GM23338 (cell line): ENCODE measurements around the gene GALC. TPM values are rescaled to one million over a fixed set of nuclear protein-coding genes. Genes with fewer than 3 reads are reported as not detected.

Experiments used
- ATAC-seq: fragments of 200-7000 bp; cut with Tn5 transposase; 3 replicates; pipeline ENCODE4 v1.9.1; 2020
- DNase-seq: peaks from one replicate; pipeline ENCODE4 v3.0.0-alpha.2; 2015; ENCODE audit warnings: low spot score
- H2AFZ ChIP-seq: fragments of 200-600 bp; sonication (generic); 2 replicates; pipeline ENCODE4 v1.8.0; 2016; ENCODE audit warnings: antibody characterized with exemption, mild to moderate bottlenecking, moderate library complexity
- H3F3A ChIP-seq: fragments of 200-600 bp; sonication (generic); replicated peaks from 2 replicates; pipeline ENCODE4 v1.8.0; 2017; ENCODE audit warnings: antibody characterized with exemption, mixed run types, low read depth
- H3K27ac ChIP-seq: fragments of 200-600 bp; sonication (generic); 2 replicates; pipeline ENCODE4 v1.6.1; 2016; ENCODE audit warnings: low read depth
- H3K27me3 ChIP-seq: fragments of 200-600 bp; sonication (generic); 2 replicates; pipeline ENCODE4 v1.8.0; 2016; ENCODE audit warnings: mild to moderate bottlenecking, mixed run types, moderate library complexity; ENCODE audit not compliant: insufficient read depth
- H3K36me3 ChIP-seq: fragments of 200-600 bp; sonication (generic); 2 replicates; pipeline ENCODE4 v1.8.0; 2016; ENCODE audit warnings: mild to moderate bottlenecking; ENCODE audit not compliant: insufficient read depth
- H3K4me1 ChIP-seq: fragments of 200-600 bp; sonication (generic); 2 replicates; pipeline ENCODE4 v1.8.0; 2016; ENCODE audit warnings: mild to moderate bottlenecking, moderate library complexity; ENCODE audit not compliant: insufficient read depth
- H3K4me2 ChIP-seq: fragments of 200-600 bp; sonication (generic); 2 replicates; pipeline ENCODE4 v1.7.1; 2017; ENCODE audit warnings: mixed run types
- H3K4me3 ChIP-seq: fragments of 200-600 bp; sonication (generic); 2 replicates; pipeline ENCODE4 v1.6.1; 2016; ENCODE audit warnings: mixed run types
- H3K79me2 ChIP-seq: fragments of 200-600 bp; sonication (generic); replicated peaks from 2 replicates; pipeline ENCODE4 v1.8.0; 2017; ENCODE audit warnings: mild to moderate bottlenecking; ENCODE audit not compliant: insufficient read depth
- H3K9me2 ChIP-seq: fragments of 200-600 bp; sonication (generic); 2 replicates; pipeline ENCODE4 v1.8.0; 2017; ENCODE audit not compliant: insufficient read depth
- H4K20me1 ChIP-seq: fragments of 200-600 bp; sonication (generic); replicated peaks from 2 replicates; pipeline ENCODE4 v1.8.0; 2017; ENCODE audit warnings: mild to moderate bottlenecking; ENCODE audit not compliant: insufficient read depth
- H3K27ac Mint-ChIP-seq: 2 replicates; pipeline ENCODE4 v1.8.0; 2020; ENCODE audit warnings: inconsistent platforms, mild to moderate bottlenecking, moderate library complexity, mixed read lengths
- H3K27me3 Mint-ChIP-seq: 3 replicates; pipeline ENCODE4 v1.8.0; 2022; ENCODE audit warnings: low read depth, mild to moderate bottlenecking, moderate library complexity, mixed read lengths, inconsistent platforms; ENCODE audit not compliant: insufficient read depth, poor library complexity
- H3K36me3 Mint-ChIP-seq: 3 replicates; pipeline ENCODE4 v1.8.0; 2021; ENCODE audit warnings: low read depth, mild to moderate bottlenecking, inconsistent platforms, moderate library complexity, mixed read lengths
- H3K4me1 Mint-ChIP-seq: 3 replicates; pipeline ENCODE4 v1.8.0; 2020; ENCODE audit warnings: mild to moderate bottlenecking, inconsistent platforms, mixed read lengths
- H3K4me3 Mint-ChIP-seq: 3 replicates; pipeline ENCODE4 v1.8.0; 2021; ENCODE audit warnings: moderate library complexity, mild to moderate bottlenecking, inconsistent platforms, mixed read lengths
- H3K9me3 Mint-ChIP-seq: 3 replicates; pipeline ENCODE4 v1.8.0; 2020; ENCODE audit warnings: moderate library complexity, mild to moderate bottlenecking, inconsistent platforms, mixed read lengths
- CREB1 ChIP-seq: fragments of 250-450 bp; sonication (Bioruptor Pico); IDR thresholded peaks from 2 replicates; pipeline ENCODE4 v1.5.0; 2020; ENCODE audit warnings: low read depth, mild to moderate bottlenecking, moderate library complexity
- EZH2 ChIP-seq: fragments of 200-600 bp; sonication (generic); IDR thresholded peaks from one replicate; pipeline ENCODE4 v1.8.0; 2017; ENCODE audit warnings: antibody characterized with exemption, mild to moderate bottlenecking, low read depth; ENCODE audit not compliant: unreplicated experiment
- EZH2phosphoT487 ChIP-seq: fragments of 200-600 bp; sonication (generic); IDR thresholded peaks from one replicate; pipeline ENCODE4 v1.8.1; 2018; ENCODE audit warnings: antibody characterized with exemption; ENCODE audit not compliant: unreplicated experiment
- NANOG ChIP-seq: IDR thresholded peaks from 2 replicates; pipeline ENCODE4 v1.6.1; 2016; ENCODE audit warnings: antibody characterized with exemption, borderline replicate concordance
- POLR2AphosphoS5 ChIP-seq: IDR thresholded peaks from 2 replicates; pipeline ENCODE4 v1.6.1; 2016; ENCODE audit warnings: antibody characterized with exemption, low read depth
- polyA plus RNA-seq: library from polyadenylated mRNA; unstranded; fragments of >200 nt; fragmentation: Nextera tagmentation; extraction: Ambion mirVana; gene quantifications from 2 replicates; pipeline ENCODE4 v1.2.1, GENCODE V29; 2016
- total RNA-seq: library from RNA; depleted of rRNA; stranded (reverse); fragments of >200 nt; shearing (Covaris generic); gene quantifications from 2 replicates; pipeline ENCODE4 v1.2.3, GENCODE V29; 2014
- TF ChIP-seq, protein P1 (sequence below): IDR thresholded peaks from one replicate; pipeline ENCODE4 v1.6.1; 2018; ENCODE audit warnings: antibody characterized with exemption; ENCODE audit not compliant: unreplicated experiment
- TF ChIP-seq, protein P2 (sequence below), 2 experiments: fragments of 200-600 bp in 1 of 2; sonication (generic) in 1 of 2; conservative IDR thresholded peaks; 2 replicates each; pipeline versions ENCODE4 v1.5.1 to v1.6.1; 2016 to 2017; ENCODE audit warnings: antibody characterized with exemption in 2 of 2, low read depth in 2 of 2, mild to moderate bottlenecking in 2 of 2, moderate library complexity in 1 of 2
- TF ChIP-seq, protein P3 (sequence below): IDR thresholded peaks from 2 replicates; pipeline ENCODE4 v1.6.1; 2016; ENCODE audit warnings: antibody characterized with exemption

The GALC gene
- total and polyA plus RNA-seq, 2 experiments from 2014 or later: 3.4 to 12.9 TPM

DNA sequence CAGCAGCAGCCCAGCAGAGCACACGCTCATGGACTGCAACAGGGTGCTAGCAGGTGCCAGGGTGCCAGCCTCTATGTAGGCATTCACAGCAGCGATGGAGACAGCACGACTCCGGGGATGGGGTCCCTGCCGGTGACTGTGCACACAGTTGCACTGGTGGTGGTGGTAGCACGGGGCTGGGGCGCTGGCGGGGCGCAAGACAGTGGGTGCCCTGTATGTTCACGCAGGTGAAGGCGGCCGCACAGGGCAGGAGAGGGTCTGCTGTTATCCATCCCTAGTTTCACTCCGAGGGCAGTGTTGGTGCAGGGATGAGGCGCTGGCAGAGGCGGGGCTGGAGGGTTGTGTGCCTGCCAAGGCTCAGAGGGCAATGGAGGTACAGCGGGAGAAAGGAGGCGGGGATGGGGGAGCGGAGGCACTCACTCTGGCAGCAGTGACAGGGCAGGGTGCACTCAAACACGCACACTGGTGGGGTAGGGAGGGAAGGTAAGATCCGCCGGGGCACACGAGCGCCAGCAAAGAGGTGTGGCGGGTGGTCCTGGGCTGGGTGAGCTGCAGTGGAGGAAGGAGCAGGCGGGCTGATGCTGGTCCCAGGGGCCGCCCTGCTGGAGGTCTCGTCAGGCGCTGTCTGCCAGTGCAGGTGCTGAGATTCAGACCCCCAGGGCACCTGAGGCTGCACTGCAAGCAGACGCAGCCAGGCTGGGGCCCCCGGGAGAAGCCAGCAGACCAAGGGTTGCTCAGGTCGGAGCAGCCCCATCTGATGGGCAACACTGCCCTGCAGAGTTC is 76.7 kb downstream of the GALC start (continued):
- TF ChIP-seq, protein P1, sequence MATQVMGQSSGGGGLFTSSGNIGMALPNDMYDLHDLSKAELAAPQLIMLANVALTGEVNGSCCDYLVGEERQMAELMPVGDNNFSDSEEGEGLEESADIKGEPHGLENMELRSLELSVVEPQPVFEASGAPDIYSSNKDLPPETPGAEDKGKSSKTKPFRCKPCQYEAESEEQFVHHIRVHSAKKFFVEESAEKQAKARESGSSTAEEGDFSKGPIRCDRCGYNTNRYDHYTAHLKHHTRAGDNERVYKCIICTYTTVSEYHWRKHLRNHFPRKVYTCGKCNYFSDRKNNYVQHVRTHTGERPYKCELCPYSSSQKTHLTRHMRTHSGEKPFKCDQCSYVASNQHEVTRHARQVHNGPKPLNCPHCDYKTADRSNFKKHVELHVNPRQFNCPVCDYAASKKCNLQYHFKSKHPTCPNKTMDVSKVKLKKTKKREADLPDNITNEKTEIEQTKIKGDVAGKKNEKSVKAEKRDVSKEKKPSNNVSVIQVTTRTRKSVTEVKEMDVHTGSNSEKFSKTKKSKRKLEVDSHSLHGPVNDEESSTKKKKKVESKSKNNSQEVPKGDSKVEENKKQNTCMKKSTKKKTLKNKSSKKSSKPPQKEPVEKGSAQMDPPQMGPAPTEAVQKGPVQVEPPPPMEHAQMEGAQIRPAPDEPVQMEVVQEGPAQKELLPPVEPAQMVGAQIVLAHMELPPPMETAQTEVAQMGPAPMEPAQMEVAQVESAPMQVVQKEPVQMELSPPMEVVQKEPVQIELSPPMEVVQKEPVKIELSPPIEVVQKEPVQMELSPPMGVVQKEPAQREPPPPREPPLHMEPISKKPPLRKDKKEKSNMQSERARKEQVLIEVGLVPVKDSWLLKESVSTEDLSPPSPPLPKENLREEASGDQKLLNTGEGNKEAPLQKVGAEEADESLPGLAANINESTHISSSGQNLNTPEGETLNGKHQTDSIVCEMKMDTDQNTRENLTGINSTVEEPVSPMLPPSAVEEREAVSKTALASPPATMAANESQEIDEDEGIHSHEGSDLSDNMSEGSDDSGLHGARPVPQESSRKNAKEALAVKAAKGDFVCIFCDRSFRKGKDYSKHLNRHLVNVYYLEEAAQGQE: no peak
- TF ChIP-seq EZH2 (no peak), EZH2phosphoT487 (no peak)

DNA sequence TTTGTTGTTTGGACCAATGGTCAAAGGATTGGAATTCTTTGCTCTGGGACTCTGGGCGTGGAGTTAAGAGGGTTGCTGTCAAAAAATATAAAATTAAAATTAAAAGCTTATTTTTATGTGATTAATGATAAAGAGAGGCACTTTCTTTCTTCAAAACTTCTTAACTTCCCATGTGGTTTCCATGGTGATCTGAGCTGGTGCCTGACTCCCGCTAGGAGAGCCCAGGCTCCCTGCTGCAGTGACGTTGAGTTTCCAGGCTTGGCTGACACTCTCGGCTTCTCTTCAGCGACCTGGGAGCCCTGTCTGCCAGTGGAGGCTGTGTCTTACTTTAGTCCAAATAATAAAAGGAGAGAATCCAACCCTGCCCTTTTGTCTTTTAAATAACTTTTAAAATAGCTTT is 84.4 kb downstream of the GALC start:
- no peak overlapping the region for H3K4me3 Mint-ChIP-seq
- no peak overlapping the region for H3K27ac ChIP-seq
- H4K20me1 ChIP-seq: no peaks in the 10 kb centered on the region; the same call in 1 of the 2 replicates
- no peaks in the 10 kb centered on the region; the same call in 1 of the 2 replicates for H3K9me2 ChIP-seq
- H3K4me2 ChIP-seq: no peak overlapping the region
- H3K27me3 ChIP-seq: no peaks in the 10 kb centered on the region
- no peak overlapping the region for H2AFZ ChIP-seq
- DNase-seq (no peak), ATAC-seq (no peak; the same call in 2 of the 3 replicates)
- H3K4me1 Mint-ChIP-seq: no peaks in the 10 kb centered on the region
- H3K27me3 Mint-ChIP-seq: peaks cover 2% of the 10 kb centered on the region
- no peaks in the 10 kb centered on the region for H3K36me3 Mint-ChIP-seq
- peaks cover 10% of the 10 kb centered on the region; the same call in 2 of the 3 replicates for H3K9me3 Mint-ChIP-seq
- H3F3A ChIP-seq: no peaks in the 10 kb centered on the region
- no peaks in the 10 kb centered on the region for H3K4me1 ChIP-seq
- H3K79me2 ChIP-seq: no peaks in the 10 kb centered on the region
- no peak overlapping the region for H3K4me3 ChIP-seq
- TF ChIP-seq, protein P2, sequence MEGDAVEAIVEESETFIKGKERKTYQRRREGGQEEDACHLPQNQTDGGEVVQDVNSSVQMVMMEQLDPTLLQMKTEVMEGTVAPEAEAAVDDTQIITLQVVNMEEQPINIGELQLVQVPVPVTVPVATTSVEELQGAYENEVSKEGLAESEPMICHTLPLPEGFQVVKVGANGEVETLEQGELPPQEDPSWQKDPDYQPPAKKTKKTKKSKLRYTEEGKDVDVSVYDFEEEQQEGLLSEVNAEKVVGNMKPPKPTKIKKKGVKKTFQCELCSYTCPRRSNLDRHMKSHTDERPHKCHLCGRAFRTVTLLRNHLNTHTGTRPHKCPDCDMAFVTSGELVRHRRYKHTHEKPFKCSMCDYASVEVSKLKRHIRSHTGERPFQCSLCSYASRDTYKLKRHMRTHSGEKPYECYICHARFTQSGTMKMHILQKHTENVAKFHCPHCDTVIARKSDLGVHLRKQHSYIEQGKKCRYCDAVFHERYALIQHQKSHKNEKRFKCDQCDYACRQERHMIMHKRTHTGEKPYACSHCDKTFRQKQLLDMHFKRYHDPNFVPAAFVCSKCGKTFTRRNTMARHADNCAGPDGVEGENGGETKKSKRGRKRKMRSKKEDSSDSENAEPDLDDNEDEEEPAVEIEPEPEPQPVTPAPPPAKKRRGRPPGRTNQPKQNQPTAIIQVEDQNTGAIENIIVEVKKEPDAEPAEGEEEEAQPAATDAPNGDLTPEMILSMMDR (conservative IDR thresholded peaks at IDR 0.05; ENCODE audit: low read depth in 2 of 2): no peak
- no peak for TF ChIP-seq CREB1
- TF ChIP-seq, protein P3, sequence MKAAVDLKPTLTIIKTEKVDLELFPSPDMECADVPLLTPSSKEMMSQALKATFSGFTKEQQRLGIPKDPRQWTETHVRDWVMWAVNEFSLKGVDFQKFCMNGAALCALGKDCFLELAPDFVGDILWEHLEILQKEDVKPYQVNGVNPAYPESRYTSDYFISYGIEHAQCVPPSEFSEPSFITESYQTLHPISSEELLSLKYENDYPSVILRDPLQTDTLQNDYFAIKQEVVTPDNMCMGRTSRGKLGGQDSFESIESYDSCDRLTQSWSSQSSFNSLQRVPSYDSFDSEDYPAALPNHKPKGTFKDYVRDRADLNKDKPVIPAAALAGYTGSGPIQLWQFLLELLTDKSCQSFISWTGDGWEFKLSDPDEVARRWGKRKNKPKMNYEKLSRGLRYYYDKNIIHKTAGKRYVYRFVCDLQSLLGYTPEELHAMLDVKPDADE: no peak
- no peak for TF ChIP-seq POLR2AphosphoS5
- no peak for TF ChIP-seq NANOG
- no peak for TF ChIP-seq EZH2phosphoT487
- TF ChIP-seq, protein P1: no peak
- H3K27ac Mint-ChIP-seq: no peak overlapping the region
- H3K36me3 ChIP-seq: no peaks in the 10 kb centered on the region
